Measurements from ENCODE around the gene ARID2. TPM values are rescaled to one million over a fixed set of nuclear protein-coding genes. Genes with fewer than 3 reads are reported as not detected.

The ARID2 gene
- total and polyA plus RNA-seq, 2 donors: 15.6 to 29.3 TPM

GRCh38 chr12:45907955-45908354 is 178.4 kb downstream of the ARID2 start:
- Histone ChIP-seq H3K27ac (ENCODE audit: low read depth in 1 of 2, low read length in 1 of 2) (no peak overlapping the region), H3K36me3 (ENCODE audit: control insufficient read depth in 2 of 2, insufficient read depth in 2 of 2, low read length in 1 of 2) (peaks cover 5 to 31% of the 10 kb centered on the region in 2 donors), H3K9me3 (ENCODE audit: control insufficient read depth in 2 of 2, insufficient read depth in 1 of 2, low read length in 1 of 2) (no peaks in the 10 kb centered on the region), H3K4me1 (ENCODE audit: control insufficient read depth in 2 of 2, insufficient read depth in 2 of 2, low read length in 2 of 2) (no peaks in the 10 kb centered on the region), H3K27me3 (ENCODE audit: control insufficient read depth in 2 of 2, insufficient read depth in 1 of 2, low read length in 1 of 2) (no peaks in the 10 kb centered on the region), H3K4me3 (ENCODE audit: low read length in 2 of 2) (no peak overlapping the region)
- DNase-seq (ENCODE audit: low read depth in 6 of 9, low spot score in 9 of 9): no peak
- WGBS: 71% methylated on average over 4 of the region's 4 CpGs

GRCh38 chr12:45909041-45909713 is 179.7 kb downstream of the ARID2 start:
- Histone ChIP-seq H3K36me3 (ENCODE audit: control insufficient read depth in 2 of 2, insufficient read depth in 2 of 2, low read length in 1 of 2) (peaks cover 5 to 27% of the 10 kb centered on the region in 2 donors), H3K27me3 (ENCODE audit: control insufficient read depth in 2 of 2, insufficient read depth in 1 of 2, low read length in 1 of 2) (no peaks in the 10 kb centered on the region), H3K4me3 (ENCODE audit: low read length in 2 of 2) (no peak overlapping the region), H3K27ac (ENCODE audit: low read depth in 1 of 2, low read length in 1 of 2) (no peak overlapping the region), H3K4me1 (ENCODE audit: control insufficient read depth in 2 of 2, insufficient read depth in 2 of 2, low read length in 2 of 2) (no peaks in the 10 kb centered on the region), H3K9me3 (ENCODE audit: control insufficient read depth in 2 of 2, insufficient read depth in 1 of 2, low read length in 1 of 2) (no peaks in the 10 kb centered on the region)
- DNase-seq (ENCODE audit: low read depth in 6 of 9, low spot score in 9 of 9): no peak
- 96% methylated on average over 4 of the region's 4 CpGs for WGBS

- Histone ChIP-seq H3K4me1 (ENCODE audit: control insufficient read depth in 2 of 2, insufficient read depth in 2 of 2, low read length in 2 of 2) (no peaks in the 10 kb centered on the region), H3K36me3 (ENCODE audit: control insufficient read depth in 2 of 2, insufficient read depth in 2 of 2, low read length in 1 of 2) (peaks cover 5 to 19% of the 10 kb centered on the region in 2 donors), H3K27ac (ENCODE audit: low read depth in 1 of 2, low read length in 1 of 2) (no peak overlapping the region), H3K4me3 (ENCODE audit: low read length in 2 of 2) (no peak overlapping the region), H3K9me3 (ENCODE audit: control insufficient read depth in 2 of 2, insufficient read depth in 1 of 2, low read length in 1 of 2) (no peaks in the 10 kb centered on the region), H3K27me3 (ENCODE audit: control insufficient read depth in 2 of 2, insufficient read depth in 1 of 2, low read length in 1 of 2) (no peaks in the 10 kb centered on the region)
- DNase-seq (ENCODE audit: low read depth in 6 of 9, low spot score in 9 of 9): no peak
- WGBS: 92% methylated on average over 3 of the region's 3 CpGs
Measured at GRCh38 chr12:45912774-45913173, 183.3 kb downstream of the ARID2 start.

GRCh38 chr12:45913631-45914030 is 184.1 kb downstream of the ARID2 start:
- Histone ChIP-seq H3K9me3 (ENCODE audit: control insufficient read depth in 2 of 2, insufficient read depth in 1 of 2, low read length in 1 of 2) (no peaks in the 10 kb centered on the region), H3K27ac (ENCODE audit: low read depth in 1 of 2, low read length in 1 of 2) (no peak overlapping the region), H3K4me1 (ENCODE audit: control insufficient read depth in 2 of 2, insufficient read depth in 2 of 2, low read length in 2 of 2) (no peaks in the 10 kb centered on the region), H3K36me3 (ENCODE audit: control insufficient read depth in 2 of 2, insufficient read depth in 2 of 2, low read length in 1 of 2) (peaks cover 11 to 17% of the 10 kb centered on the region in 2 donors), H3K4me3 (ENCODE audit: low read length in 2 of 2) (no peak overlapping the region), H3K27me3 (ENCODE audit: control insufficient read depth in 2 of 2, insufficient read depth in 1 of 2, low read length in 1 of 2) (no peaks in the 10 kb centered on the region)
- 86% methylated on average over 2 of the region's 2 CpGs for WGBS
- DNase-seq (ENCODE audit: low read depth in 6 of 9, low spot score in 9 of 9): no peak

GRCh38 chr12:45914090-45914489 is 184.6 kb downstream of the ARID2 start:
- 93% methylated on average over 1 of the region's 1 CpG for WGBS
- no peak for DNase-seq (ENCODE audit: low read depth in 6 of 9, low spot score in 9 of 9)
- Histone ChIP-seq H3K4me3 (ENCODE audit: low read length in 2 of 2) (no peak overlapping the region), H3K27ac (ENCODE audit: low read depth in 1 of 2, low read length in 1 of 2) (no peak overlapping the region), H3K4me1 (ENCODE audit: control insufficient read depth in 2 of 2, insufficient read depth in 2 of 2, low read length in 2 of 2) (no peaks in the 10 kb centered on the region), H3K27me3 (ENCODE audit: control insufficient read depth in 2 of 2, insufficient read depth in 1 of 2, low read length in 1 of 2) (no peaks in the 10 kb centered on the region), H3K9me3 (ENCODE audit: control insufficient read depth in 2 of 2, insufficient read depth in 1 of 2, low read length in 1 of 2) (no peaks in the 10 kb centered on the region), H3K36me3 (ENCODE audit: control insufficient read depth in 2 of 2, insufficient read depth in 2 of 2, low read length in 1 of 2) (peaks cover 11 to 14% of the 10 kb centered on the region in 2 donors)

GRCh38 chr12:45915405-45915804 is 185.9 kb downstream of the ARID2 start:
- no peak for DNase-seq (ENCODE audit: low read depth in 6 of 9, low spot score in 9 of 9)
- Histone ChIP-seq H3K36me3 (ENCODE audit: control insufficient read depth in 2 of 2, insufficient read depth in 2 of 2, low read length in 1 of 2) (peaks cover 6 to 11% of the 10 kb centered on the region in 2 donors), H3K4me3 (ENCODE audit: low read length in 2 of 2) (no peak overlapping the region), H3K27me3 (ENCODE audit: control insufficient read depth in 2 of 2, insufficient read depth in 1 of 2, low read length in 1 of 2) (no peaks in the 10 kb centered on the region), H3K4me1 (ENCODE audit: control insufficient read depth in 2 of 2, insufficient read depth in 2 of 2, low read length in 2 of 2) (no peaks in the 10 kb centered on the region), H3K9me3 (ENCODE audit: control insufficient read depth in 2 of 2, insufficient read depth in 1 of 2, low read length in 1 of 2) (no peaks in the 10 kb centered on the region), H3K27ac (ENCODE audit: low read depth in 1 of 2, low read length in 1 of 2) (no peak overlapping the region)
- WGBS: 91% methylated on average over 2 of the region's 2 CpGs

- no peaks in the 10 kb centered on the region for H3K4me1 ChIP-seq (ENCODE audit: control insufficient read depth in 2 of 2, insufficient read depth in 2 of 2, low read length in 2 of 2)
- H3K4me3 ChIP-seq (ENCODE audit: low read length in 2 of 2): no peak overlapping the region
- WGBS: 96% methylated on average over 3 of the region's 3 CpGs
- no peaks in the 10 kb centered on the region for H3K9me3 ChIP-seq (ENCODE audit: control insufficient read depth in 2 of 2, insufficient read depth in 1 of 2, low read length in 1 of 2)
- H3K27ac ChIP-seq (ENCODE audit: low read depth in 1 of 2, low read length in 1 of 2): no peak overlapping the region
- no peaks in the 10 kb centered on the region for H3K27me3 ChIP-seq (ENCODE audit: control insufficient read depth in 2 of 2, insufficient read depth in 1 of 2, low read length in 1 of 2)
- no peak for DNase-seq (ENCODE audit: low read depth in 6 of 9, low spot score in 9 of 9)
- H3K36me3 ChIP-seq (ENCODE audit: control insufficient read depth in 2 of 2, insufficient read depth in 2 of 2, low read length in 1 of 2): peaks cover 9 to 27% of the 10 kb centered on the region in 2 donors
Measured at GRCh38 chr12:45918818-45919217, 189.3 kb downstream of the ARID2 start.

- Histone ChIP-seq H3K36me3 (ENCODE audit: control insufficient read depth in 2 of 2, insufficient read depth in 2 of 2, low read length in 1 of 2) (peaks cover 32 to 57% of the 10 kb centered on the region in 2 donors), H3K27ac (ENCODE audit: low read depth in 1 of 2, low read length in 1 of 2) (no peak overlapping the region)
- 76% methylated on average over 2 of the region's 2 CpGs for WGBS
Measured at GRCh38 chr12:45928309-45928708, 198.8 kb downstream of the ARID2 start.

GRCh38 chr12:45930369-45930768 is 200.9 kb downstream of the ARID2 start:
- Histone ChIP-seq H3K36me3 (ENCODE audit: control insufficient read depth in 2 of 2, insufficient read depth in 2 of 2, low read length in 1 of 2) (peaks cover 27 to 52% of the 10 kb centered on the region in 2 donors), H3K27me3 (ENCODE audit: control insufficient read depth in 2 of 2, insufficient read depth in 1 of 2, low read length in 1 of 2) (no peaks in the 10 kb centered on the region), H3K27ac (ENCODE audit: low read depth in 1 of 2, low read length in 1 of 2) (no peak overlapping the region), H3K9me3 (ENCODE audit: control insufficient read depth in 2 of 2, insufficient read depth in 1 of 2, low read length in 1 of 2) (no peaks in the 10 kb centered on the region), H3K4me3 (ENCODE audit: low read length in 2 of 2) (no peak overlapping the region), H3K4me1 (ENCODE audit: control insufficient read depth in 2 of 2, insufficient read depth in 2 of 2, low read length in 2 of 2) (no peaks in the 10 kb centered on the region)
- no peak for DNase-seq (ENCODE audit: low read depth in 6 of 9, low spot score in 9 of 9)
- WGBS: 99% methylated on average over 3 of the region's 3 CpGs

More at GRCh38 chr12:45928309-45928708, 198.8 kb downstream of the ARID2 start:
- Histone ChIP-seq H3K4me3 (ENCODE audit: low read length in 2 of 2) (no peak overlapping the region), H3K27me3 (ENCODE audit: control insufficient read depth in 2 of 2, insufficient read depth in 1 of 2, low read length in 1 of 2) (no peaks in the 10 kb centered on the region), H3K4me1 (ENCODE audit: control insufficient read depth in 2 of 2, insufficient read depth in 2 of 2, low read length in 2 of 2) (no peaks in the 10 kb centered on the region), H3K9me3 (ENCODE audit: control insufficient read depth in 2 of 2, insufficient read depth in 1 of 2, low read length in 1 of 2) (no peaks in the 10 kb centered on the region)
- DNase-seq (ENCODE audit: low read depth in 6 of 9, low spot score in 9 of 9): no peak

Measured in thymus (tissue), 11 donors.